H1 (cell line): Measurements from ENCODE around the gene PRSS2. TPM values are rescaled to one million over a fixed set of nuclear protein-coding genes. Genes with fewer than 3 reads are reported as not detected.

Source experiments
- CTCF ChIA-PET: fragments of 300-600 bp; sonication (Branson Sonifier 250); formaldehyde crosslinking; loops from one replicate; lab custom pipeline; 2021; ENCODE audit not compliant: partially characterized antibody; lab: Charles Lee
- POLR2A ChIA-PET: fragments of 300-600 bp; sonication (Branson Sonifier 250); formaldehyde crosslinking; loops from one replicate; lab custom pipeline; 2021; ENCODE audit warnings: inconsistent platforms; ENCODE audit not compliant: partially characterized antibody; lab: Charles Lee
- DNase-seq, 2 experiments: peaks; one replicate each; pipeline versions ENCODE4 v3.0.0 to v3.0.0-alpha.2; 2010 to 2022; ENCODE audit warnings: low spot score in 2 of 2, low read depth in 1 of 2, mixed read lengths in 1 of 2
- FAIRE-seq: peaks from 2 replicates; lab custom pipeline; 2011; peaks lifted over from hg19 to GRCh38; lab: Jason Lieb, UNC
- H2AFZ ChIP-seq: 2 replicates; pipeline ENCODE4 v1.8.1; 2012; ENCODE audit warnings: low read length, inconsistent platforms
- H2AK5ac ChIP-seq: 2 replicates; pipeline ENCODE4 v1.6.1; 2013; ENCODE audit warnings: low read depth, low read length
- H2BK120ac ChIP-seq: replicated peaks from 2 replicates; pipeline ENCODE3; 2013; ENCODE audit warnings: low read depth, low read length, inconsistent platforms
- H2BK12ac ChIP-seq: 2 replicates; pipeline ENCODE4 v1.6.1; 2013; ENCODE audit warnings: low read depth, low read length
- H2BK15ac ChIP-seq: 2 replicates; pipeline ENCODE4 v1.6.1; 2013; ENCODE audit warnings: low read length
- H2BK20ac ChIP-seq: 2 replicates; pipeline ENCODE4 v1.6.1; 2013; ENCODE audit warnings: low read length
- H2BK5ac ChIP-seq: 2 replicates; pipeline ENCODE4 v1.6.1; 2013; ENCODE audit warnings: low read depth, low read length
- H3K14ac ChIP-seq: 2 replicates; pipeline ENCODE4 v1.6.1; 2013; ENCODE audit warnings: inconsistent platforms; ENCODE audit not compliant: insufficient read length
- H3K18ac ChIP-seq: 2 replicates; pipeline ENCODE4 v1.6.1; 2013; ENCODE audit warnings: low read length; ENCODE audit errors: extremely low read depth
- H3K23ac ChIP-seq: 2 replicates; pipeline ENCODE4 v1.6.1; 2013; ENCODE audit warnings: inconsistent platforms; ENCODE audit not compliant: insufficient read length
- H3K23me2 ChIP-seq: 2 replicates; pipeline ENCODE4 v1.6.1; 2013; ENCODE audit warnings: low read depth, low read length
- H3K27ac ChIP-seq: 2 replicates; pipeline ENCODE4 v1.6.1; 2011; ENCODE audit warnings: low read depth, low read length, inconsistent platforms
- H3K27me3 ChIP-seq, 4 experiments: replicated peaks in 1 of 4; 1 replicate in 1 of 4; 2 replicates in 3 of 4; pipeline versions ENCODE4 v1.6.1 to v1.8.1; 2011 to 2013; ENCODE audit warnings: low read length in 3 of 4, mild to moderate bottlenecking in 3 of 4, inconsistent platforms in 2 of 4, mixed read lengths in 2 of 4, moderate library complexity in 1 of 4; ENCODE audit not compliant: control insufficient read depth in 3 of 4, insufficient read depth in 3 of 4; ENCODE audit errors: extremely low read depth in 1 of 4
- H3K36me3 ChIP-seq, 4 experiments: 2 replicates each; pipeline versions ENCODE4 v1.6.1 to v1.8.1; 2011 to 2013; ENCODE audit warnings: mild to moderate bottlenecking in 4 of 4, low read length in 3 of 4, moderate library complexity in 2 of 4, control low read depth in 1 of 4, inconsistent platforms in 1 of 4; ENCODE audit not compliant: insufficient read depth in 4 of 4, control insufficient read depth in 2 of 4
- H3K4ac ChIP-seq: replicated peaks from 2 replicates; pipeline ENCODE3; 2013; ENCODE audit warnings: low read length, low read depth, mixed read lengths, inconsistent platforms; ENCODE audit not compliant: insufficient read length
- H3K4me1 ChIP-seq, 4 experiments: replicated peaks in 1 of 4; 1 replicate in 1 of 4; 2 replicates in 3 of 4; pipeline versions ENCODE4 v1.6.1 to v1.8.1; 2011 to 2013; ENCODE audit warnings: low read length in 3 of 4, inconsistent platforms in 2 of 4, mixed read lengths in 1 of 4; ENCODE audit not compliant: insufficient read depth in 4 of 4, control insufficient read depth in 3 of 4
- H3K4me2 ChIP-seq, 2 experiments: 2 replicates each; pipeline versions ENCODE4 v1.6.1 to v1.8.1; 2011 to 2013; ENCODE audit warnings: low read depth in 2 of 2, low read length in 2 of 2, control low read depth in 1 of 2, inconsistent platforms in 1 of 2, mild to moderate bottlenecking in 1 of 2; ENCODE audit not compliant: insufficient read depth in 1 of 2
- H3K4me3 ChIP-seq, 4 experiments: fragments of 200-600, 300-600 bp in 1 of 4; sonication (generic), shearing (Covaris generic), sonication (Bioruptor Twin) in 1 of 4; 2 replicates each; pipeline versions ENCODE4 v1.5.1 to v1.8.1; 2011 to 2016; ENCODE audit warnings: low read length in 4 of 4, low read depth in 3 of 4, control low read depth in 2 of 4, inconsistent platforms in 2 of 4, mild to moderate bottlenecking in 2 of 4, mixed read lengths in 1 of 4, moderate library complexity in 1 of 4; ENCODE audit not compliant: insufficient read depth in 2 of 4; ENCODE audit errors: extremely low read depth in 1 of 4
- H3K56ac ChIP-seq: replicated peaks from 2 replicates; pipeline ENCODE3; 2013; ENCODE audit warnings: low read depth, mild to moderate bottlenecking, mixed read lengths, low read length, inconsistent platforms; ENCODE audit not compliant: insufficient read length
- H3K79me1 ChIP-seq: 2 replicates; pipeline ENCODE4 v1.6.1; 2013; ENCODE audit warnings: low read depth, low read length, control low read depth
- H3K79me2 ChIP-seq, 2 experiments: 2 replicates each; pipeline versions ENCODE4 v1.6.1 to v1.8.1; 2012 to 2013; ENCODE audit warnings: low read length in 2 of 2, mild to moderate bottlenecking in 2 of 2, inconsistent platforms in 1 of 2; ENCODE audit not compliant: insufficient read depth in 2 of 2, control insufficient read depth in 1 of 2
- H3K9ac ChIP-seq, 4 experiments: replicated peaks in 1 of 4; 1 replicate in 1 of 4; 2 replicates in 3 of 4; pipeline versions ENCODE4 v1.6.1 to v1.8.1; 2011 to 2013; ENCODE audit warnings: low read depth in 3 of 4, low read length in 3 of 4, control low read depth in 2 of 4, mild to moderate bottlenecking in 2 of 4, moderate library complexity in 2 of 4, inconsistent platforms in 1 of 4; ENCODE audit errors: extremely low read depth in 1 of 4
- H3K9me3 ChIP-seq, 2 experiments: 2 replicates each; pipeline versions ENCODE4 v1.6.1 to v1.8.1; 2012 to 2013; ENCODE audit warnings: mild to moderate bottlenecking in 2 of 2, moderate library complexity in 2 of 2, control low read depth in 1 of 2, inconsistent platforms in 1 of 2, low read depth in 1 of 2, low read length in 1 of 2, mixed read lengths in 1 of 2; ENCODE audit not compliant: insufficient read depth in 2 of 2
- H4K20me1 ChIP-seq, 2 experiments: replicated peaks in 1 of 2; 2 replicates each; pipeline versions ENCODE3 to v1.8.1; 2011 to 2013; ENCODE audit warnings: inconsistent platforms in 2 of 2, low read length in 2 of 2, mild to moderate bottlenecking in 1 of 2; ENCODE audit not compliant: insufficient read depth in 2 of 2, control insufficient read depth in 1 of 2
- H4K5ac ChIP-seq: 2 replicates; pipeline ENCODE4 v1.6.1; 2013; ENCODE audit warnings: low read length, low read depth, mixed read lengths, inconsistent platforms; ENCODE audit not compliant: insufficient read length
- H4K8ac ChIP-seq: 2 replicates; pipeline ENCODE4 v1.8.0; 2013; ENCODE audit warnings: mild to moderate bottlenecking, moderate library complexity, low read length, inconsistent platforms; ENCODE audit not compliant: insufficient read depth; ENCODE audit errors: extremely low read depth
- H4K91ac ChIP-seq: replicated peaks from 2 replicates; pipeline ENCODE3; 2013; ENCODE audit warnings: low read length, mixed read lengths, inconsistent platforms; ENCODE audit not compliant: insufficient read length
- ASH2L ChIP-seq: fragments of 200-600, 300-600 bp; sonication (generic); IDR thresholded peaks from one replicate; pipeline ENCODE4 v1.7.1; 2017; ENCODE audit warnings: low read length
- HDAC2 ChIP-seq, 2 experiments: fragments of 300-600 bp in 1 of 2; sonication (generic) in 1 of 2; IDR thresholded peaks; 2 replicates each; pipeline ENCODE4 v1.6.1; 2011 to 2012; ENCODE audit warnings: low read depth in 2 of 2, low read length in 2 of 2, mild to moderate bottlenecking in 2 of 2, moderate library complexity in 2 of 2, borderline replicate concordance in 1 of 2, inconsistent platforms in 1 of 2
- HDAC6 ChIP-seq: IDR thresholded peaks from one replicate; pipeline ENCODE4 v1.7.1; 2012; ENCODE audit warnings: low read depth, mild to moderate bottlenecking, inconsistent platforms, low read length, moderate library complexity
- JUND ChIP-seq: IDR thresholded peaks from 2 replicates; pipeline ENCODE4 v1.6.1; 2011; ENCODE audit warnings: mild to moderate bottlenecking, improper control_type of control experiment, low read length
- POLR2AphosphoS5 ChIP-seq: IDR thresholded peaks from 2 replicates; pipeline ENCODE4 v1.6.1; 2011; ENCODE audit warnings: low read depth, low read length
- POU5F1 ChIP-seq: IDR thresholded peaks from 2 replicates; pipeline ENCODE4 v1.6.1; 2011; ENCODE audit warnings: low read depth, mild to moderate bottlenecking, low read length, moderate library complexity
- RBBP5 ChIP-seq: IDR thresholded peaks from 2 replicates; pipeline ENCODE4 v1.7.1; 2012; ENCODE audit warnings: low read depth, mild to moderate bottlenecking, inconsistent platforms, low read length, moderate library complexity, borderline replicate concordance
- RXRA ChIP-seq: IDR thresholded peaks from 2 replicates; pipeline ENCODE4 v1.6.1; 2011; ENCODE audit warnings: low read depth, mild to moderate bottlenecking, low read length, moderate library complexity; ENCODE audit not compliant: insufficient read depth
- SIN3A ChIP-seq, 2 experiments: IDR thresholded peaks in 1 of 2; conservative IDR thresholded peaks in 1 of 2; 2 replicates each; pipeline ENCODE4 v1.6.1; 2011 to 2012; ENCODE audit warnings: low read length in 2 of 2, improper control_type of control experiment in 1 of 2, low read depth in 1 of 2, mild to moderate bottlenecking in 1 of 2
- SP2 ChIP-seq: IDR thresholded peaks from 2 replicates; pipeline ENCODE4 v1.6.1; 2012; ENCODE audit warnings: mild to moderate bottlenecking, low read length, inconsistent platforms
- SUZ12 ChIP-seq: fragments of 200-600 bp; sonication (generic); IDR thresholded peaks from 2 replicates; pipeline ENCODE4 v1.6.1; 2012; ENCODE audit warnings: mild to moderate bottlenecking, inconsistent platforms, low read length, moderate library complexity, mixed read lengths
- TAF1 ChIP-seq: IDR thresholded peaks from 2 replicates; pipeline ENCODE4 v1.6.1; 2011; ENCODE audit warnings: mild to moderate bottlenecking, low read depth, low read length
- USF2 ChIP-seq: IDR thresholded peaks from 2 replicates; pipeline ENCODE4 v1.6.1; 2011; ENCODE audit warnings: low read length, improper control_type of control experiment
- WGBS, 2 experiments: shearing (Covaris generic) in 1 of 2; methylation state at CpG; one replicate each; pipeline versions ENCODE4 v1.1.6 to v1.1.7; 2013 to 2015; ENCODE audit warnings: low lambda C conversion rate in 2 of 2, mixed read lengths in 2 of 2, inconsistent platforms in 1 of 2, low coverage in 1 of 2, missing lambda C conversion rate in 1 of 2; ENCODE audit not compliant: insufficient replicate concordance in 2 of 2, insufficient coverage in 1 of 2, insufficient read length in 1 of 2; ENCODE audit errors: extremely low coverage in 1 of 2, missing lambda C conversion rate in 1 of 2; 5-methylcytosine and 5-hydroxymethylcytosine counted together
- polyA plus RNA-seq, 7 experiments: library from polyadenylated mRNA; depleted of rRNA in 3 of 7; stranded (reverse) in 5 of 7; unstranded in 2 of 7; fragments of >200 nt in 5 of 7; fragments of 200-250 nt in 2 of 7; gene quantifications; 1 replicate in 5 of 7; 2 replicates in 1 of 7; 4 replicates in 1 of 7; pipeline versions ENCODE4 v1.2.1 to v1.2.3, GENCODE V29; 2011 to 2013; ENCODE audit warnings: missing spikeins in 2 of 7, mixed read lengths in 2 of 7
- total RNA-seq: library from RNA; stranded (reverse); fragmentation: NEBNext Ultra II Directional; extraction: Animal tissue kit (Norgen Biotek cat#: 25700); gene quantifications from 2 replicates; pipeline ENCODE4 v1.2.1, GENCODE V29; 2021

PRSS2 gene
- total and polyA plus RNA-seq, 2 of the 8 experiments (the other 6 are each of a cell fraction or from before 2014, with no cell fraction given): not detected

- CTCF ChIA-PET: interaction anchor here (0.8 to 24.1 kb wide), 9 partner anchors 11 to 257 kb away, joined by 3 to 430 read pairs (median 5); no protein-coding TSS in a partner anchor
- DNase-seq (no peak), FAIRE-seq (no peak)
- H2BK120ac ChIP-seq: no peak overlapping the region
- peak overlapping the region; percentile 61; the same call in 1 of the 2 replicates for H2BK15ac ChIP-seq
- H2BK12ac ChIP-seq: no peak overlapping the region
- no peak overlapping the region for H2AFZ ChIP-seq
- H4K8ac ChIP-seq: no peak overlapping the region
- H3K27ac ChIP-seq: no peak overlapping the region
- H2BK5ac ChIP-seq: no peak overlapping the region
- no peaks in the 10 kb centered on the region for H4K20me1 ChIP-seq
- H3K27me3 ChIP-seq: peaks cover 0 to 8% (median 3%) of the 10 kb centered on the region in 4 experiments; a peak in 5 of 7 replicates
- no peak overlapping the region for H3K14ac ChIP-seq
- H3K4me2 ChIP-seq: no peak overlapping the region
- H3K4me1 ChIP-seq: peaks cover 8 to 17% (median 10%) of the 10 kb centered on the region in 4 experiments
- no peak overlapping the region for H3K56ac ChIP-seq
- no peaks in the 10 kb centered on the region for H3K79me1 ChIP-seq
- no peak overlapping the region for H4K5ac ChIP-seq
- no peak overlapping the region for H3K4ac ChIP-seq
- no peak overlapping the region for H2AK5ac ChIP-seq
- no peak overlapping the region for H3K4me3 ChIP-seq
- no peak overlapping the region for H4K91ac ChIP-seq
- no peaks in the 10 kb centered on the region for H3K79me2 ChIP-seq
- no peak overlapping the region for H2BK20ac ChIP-seq
- H3K18ac ChIP-seq: no peak overlapping the region
- no peaks in the 10 kb centered on the region for H3K9me3 ChIP-seq
- H3K9ac ChIP-seq: no peak overlapping the region
- peaks cover 5% of the 10 kb centered on the region; the same call in 1 of the 2 replicates for H3K23me2 ChIP-seq
- H3K23ac ChIP-seq: no peak overlapping the region
- no peaks in the 10 kb centered on the region for H3K36me3 ChIP-seq
- POLR2A ChIA-PET: no interaction called here
- 95% methylated on average over 6 of the region's 7 CpGs; no CpG with 5 or more reads in 1 of the 2 experiments for WGBS, 2 experiments
- TF ChIP-seq SUZ12 (no peak), USF2 (no peak), SP2 (no peak), JUND (no peak), HDAC2 (IDR thresholded peaks at IDR 0.05; ENCODE audit: borderline replicate concordance in 1 of 2, low read depth in 2 of 2, low read length in 2 of 2) (no peak), POU5F1 (no peak), HDAC6 (no peak), RBBP5 (no peak), SIN3A (conservative IDR thresholded peaks at IDR 0.05 in 1 of 2, IDR thresholded peaks at IDR 0.05 in 1 of 2; ENCODE audit: low read depth in 1 of 2, low read length in 2 of 2) (no peak), ASH2L (no peak), TAF1 (no peak), RXRA (no peak), POLR2AphosphoS5 (no peak)
Measured at GRCh38 chr7:142791502-142791901, 20.7 kb downstream of the PRSS2 start.
